GM23338 (cell line): ENCODE data around the gene INTS3.

Experiments used
- CREB1 ChIP-seq: fragments of 250-450 bp; sonication (Bioruptor Pico); IDR thresholded peaks from 2 replicates; pipeline ENCODE4 v1.5.0; 2020; ENCODE audit warnings: low read depth, mild to moderate bottlenecking, moderate library complexity
- CTCF ChIP-seq, 2 experiments: fragments of 200-600 bp in 1 of 2; sonication (generic) in 1 of 2; conservative IDR thresholded peaks; 2 replicates each; pipeline versions ENCODE4 v1.5.1 to v1.6.1; 2016 to 2017; ENCODE audit warnings: antibody characterized with exemption in 2 of 2, low read depth in 2 of 2, mild to moderate bottlenecking in 2 of 2, moderate library complexity in 1 of 2
- EZH2 ChIP-seq: fragments of 200-600 bp; sonication (generic); IDR thresholded peaks from one replicate; pipeline ENCODE4 v1.8.0; 2017; ENCODE audit warnings: antibody characterized with exemption, mild to moderate bottlenecking, low read depth; ENCODE audit not compliant: unreplicated experiment
- EZH2phosphoT487 ChIP-seq: fragments of 200-600 bp; sonication (generic); IDR thresholded peaks from one replicate; pipeline ENCODE4 v1.8.1; 2018; ENCODE audit warnings: antibody characterized with exemption; ENCODE audit not compliant: unreplicated experiment
- JUNB ChIP-seq: IDR thresholded peaks from one replicate; pipeline ENCODE4 v1.6.1; 2016; ENCODE audit warnings: antibody characterized with exemption; ENCODE audit not compliant: unreplicated experiment
- POLR2AphosphoS5 ChIP-seq: IDR thresholded peaks from 2 replicates; pipeline ENCODE4 v1.6.1; 2016; ENCODE audit warnings: antibody characterized with exemption, low read depth
- ZNF114 ChIP-seq: fragments of 250-450 bp; sonication (Bioruptor Pico); IDR thresholded peaks from 2 replicates; pipeline ENCODE4 v1.5.0; 2020; ENCODE audit warnings: mild to moderate bottlenecking, moderate library complexity
- TF ChIP-seq, protein P1 (sequence below): IDR thresholded peaks from one replicate; pipeline ENCODE4 v1.6.1; 2018; ENCODE audit warnings: antibody characterized with exemption; ENCODE audit not compliant: unreplicated experiment

GRCh38 chr1:153774780-153775457 lies 47.1 kb downstream of the INTS3 start, which contains the start of gene SLC27A3:
- TF ChIP-seq, protein P1, sequence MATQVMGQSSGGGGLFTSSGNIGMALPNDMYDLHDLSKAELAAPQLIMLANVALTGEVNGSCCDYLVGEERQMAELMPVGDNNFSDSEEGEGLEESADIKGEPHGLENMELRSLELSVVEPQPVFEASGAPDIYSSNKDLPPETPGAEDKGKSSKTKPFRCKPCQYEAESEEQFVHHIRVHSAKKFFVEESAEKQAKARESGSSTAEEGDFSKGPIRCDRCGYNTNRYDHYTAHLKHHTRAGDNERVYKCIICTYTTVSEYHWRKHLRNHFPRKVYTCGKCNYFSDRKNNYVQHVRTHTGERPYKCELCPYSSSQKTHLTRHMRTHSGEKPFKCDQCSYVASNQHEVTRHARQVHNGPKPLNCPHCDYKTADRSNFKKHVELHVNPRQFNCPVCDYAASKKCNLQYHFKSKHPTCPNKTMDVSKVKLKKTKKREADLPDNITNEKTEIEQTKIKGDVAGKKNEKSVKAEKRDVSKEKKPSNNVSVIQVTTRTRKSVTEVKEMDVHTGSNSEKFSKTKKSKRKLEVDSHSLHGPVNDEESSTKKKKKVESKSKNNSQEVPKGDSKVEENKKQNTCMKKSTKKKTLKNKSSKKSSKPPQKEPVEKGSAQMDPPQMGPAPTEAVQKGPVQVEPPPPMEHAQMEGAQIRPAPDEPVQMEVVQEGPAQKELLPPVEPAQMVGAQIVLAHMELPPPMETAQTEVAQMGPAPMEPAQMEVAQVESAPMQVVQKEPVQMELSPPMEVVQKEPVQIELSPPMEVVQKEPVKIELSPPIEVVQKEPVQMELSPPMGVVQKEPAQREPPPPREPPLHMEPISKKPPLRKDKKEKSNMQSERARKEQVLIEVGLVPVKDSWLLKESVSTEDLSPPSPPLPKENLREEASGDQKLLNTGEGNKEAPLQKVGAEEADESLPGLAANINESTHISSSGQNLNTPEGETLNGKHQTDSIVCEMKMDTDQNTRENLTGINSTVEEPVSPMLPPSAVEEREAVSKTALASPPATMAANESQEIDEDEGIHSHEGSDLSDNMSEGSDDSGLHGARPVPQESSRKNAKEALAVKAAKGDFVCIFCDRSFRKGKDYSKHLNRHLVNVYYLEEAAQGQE = no peak
- TF ChIP-seq CTCF (conservative IDR thresholded peaks at IDR 0.05; ENCODE audit: low read depth in 2 of 2) = no peak
- TF ChIP-seq EZH2 = no peak
- peak; percentile 70 for TF ChIP-seq POLR2AphosphoS5
- no peak for TF ChIP-seq EZH2phosphoT487
- no peak for TF ChIP-seq CREB1 (CRISPR knock-in tag)
- TF ChIP-seq ZNF114 (CRISPR knock-in tag) = no peak
- TF ChIP-seq JUNB = peak; percentile 33
